ACC112 (cell line): ENCODE data around the gene DNAH10.

ENCODE experiments used
- H2AFZ ChIP-seq: fragments of 200-600 bp; sonication (generic); one replicate; pipeline ENCODE4 v1.6.0; 2017; ENCODE audit warnings: antibody characterized with exemption, low read length; ENCODE audit not compliant: unreplicated experiment
- H3K27ac ChIP-seq: fragments of 200-600 bp; sonication (generic); 2 replicates; pipeline ENCODE4 v1.5.1; 2014; ENCODE audit warnings: low read depth, mild to moderate bottlenecking, antibody characterized with exemption, low read length, moderate library complexity
- H3K27me3 ChIP-seq: fragments of 200-600 bp; sonication (generic); 2 replicates; pipeline ENCODE4 v1.6.1; 2014; ENCODE audit warnings: mild to moderate bottlenecking, antibody characterized with exemption, low read length, moderate library complexity, mixed read lengths; ENCODE audit not compliant: insufficient read depth
- H3K36me3 ChIP-seq: fragments of 200-600 bp; sonication (generic); 2 replicates; pipeline ENCODE4 v1.6.1; 2016; ENCODE audit warnings: mild to moderate bottlenecking, antibody characterized with exemption, low read length, moderate library complexity, mixed read lengths; ENCODE audit not compliant: insufficient read depth
- H3K4me1 ChIP-seq: fragments of 200-600 bp; sonication (generic); one replicate; pipeline ENCODE4 v1.6.1; 2016; ENCODE audit warnings: low read length, mixed read lengths; ENCODE audit not compliant: insufficient read depth, unreplicated experiment, control insufficient read depth
- H3K4me3 ChIP-seq: fragments of 200-600 bp; sonication (generic); 2 replicates; pipeline ENCODE4 v1.5.1; 2014; ENCODE audit warnings: mild to moderate bottlenecking, low read depth, low read length
- H3K79me2 ChIP-seq: fragments of 200-600 bp; sonication (generic); one replicate; pipeline ENCODE4 v1.6.0; 2016; ENCODE audit warnings: low read length; ENCODE audit not compliant: control insufficient read depth, unreplicated experiment, insufficient read depth

DNAH10 gene

DNA sequence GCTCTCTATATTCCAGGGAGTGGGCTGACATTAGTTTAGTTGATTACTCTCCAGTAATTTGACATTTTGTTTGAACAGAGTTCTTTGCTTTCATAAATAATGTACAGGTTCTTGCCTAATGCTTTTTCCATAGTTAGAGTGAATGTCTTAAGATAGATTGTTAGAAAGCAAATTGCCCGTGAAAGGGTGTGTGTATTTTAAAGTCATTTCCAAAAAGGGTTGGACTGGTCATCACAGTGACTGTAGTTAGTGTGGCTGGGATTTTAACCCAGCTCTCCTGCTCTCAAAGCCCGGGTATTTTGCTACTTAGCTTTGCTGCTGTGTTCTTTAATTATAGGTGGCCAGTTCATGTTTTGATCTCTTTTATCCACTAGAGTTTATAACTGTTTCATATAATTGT, 74.2 kb downstream of the DNAH10 start:
- no peaks in the 10 kb centered on the region for H3K36me3 ChIP-seq
- no peak overlapping the region for H3K4me3 ChIP-seq
- H3K4me1 ChIP-seq, result no peaks in the 10 kb centered on the region
- no peaks in the 10 kb centered on the region for H3K79me2 ChIP-seq
- H3K27ac ChIP-seq, result no peak overlapping the region
- no peak overlapping the region for H2AFZ ChIP-seq
- peaks cover 17% of the 10 kb centered on the region for H3K27me3 ChIP-seq

DNA sequence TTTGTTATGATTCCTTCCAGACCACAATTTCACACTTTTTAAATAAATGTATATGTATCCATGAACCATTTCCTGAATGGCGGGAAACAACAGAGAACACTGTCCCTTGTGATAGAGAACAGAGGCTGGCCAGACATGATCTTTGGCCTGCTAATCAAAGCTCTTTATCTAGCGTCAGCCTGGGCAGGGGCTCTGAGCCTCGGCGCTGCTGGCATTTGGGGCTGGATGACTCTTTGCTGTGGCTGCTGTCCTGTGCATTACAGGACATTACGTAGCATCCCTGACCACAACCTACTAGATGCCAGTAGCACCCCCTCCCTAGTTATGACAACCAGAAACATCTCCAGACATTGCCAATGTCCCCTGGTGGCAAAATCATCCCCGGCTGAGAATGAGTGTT, 77.7 kb downstream of the DNAH10 start:
- peaks cover 17% of the 10 kb centered on the region for H3K27me3 ChIP-seq
- H3K4me1 ChIP-seq, result no peaks in the 10 kb centered on the region
- no peak overlapping the region for H3K27ac ChIP-seq
- H3K79me2 ChIP-seq, result no peaks in the 10 kb centered on the region
- H3K36me3 ChIP-seq, result no peaks in the 10 kb centered on the region
- H3K4me3 ChIP-seq, result no peak overlapping the region
- no peak overlapping the region for H2AFZ ChIP-seq

DNA sequence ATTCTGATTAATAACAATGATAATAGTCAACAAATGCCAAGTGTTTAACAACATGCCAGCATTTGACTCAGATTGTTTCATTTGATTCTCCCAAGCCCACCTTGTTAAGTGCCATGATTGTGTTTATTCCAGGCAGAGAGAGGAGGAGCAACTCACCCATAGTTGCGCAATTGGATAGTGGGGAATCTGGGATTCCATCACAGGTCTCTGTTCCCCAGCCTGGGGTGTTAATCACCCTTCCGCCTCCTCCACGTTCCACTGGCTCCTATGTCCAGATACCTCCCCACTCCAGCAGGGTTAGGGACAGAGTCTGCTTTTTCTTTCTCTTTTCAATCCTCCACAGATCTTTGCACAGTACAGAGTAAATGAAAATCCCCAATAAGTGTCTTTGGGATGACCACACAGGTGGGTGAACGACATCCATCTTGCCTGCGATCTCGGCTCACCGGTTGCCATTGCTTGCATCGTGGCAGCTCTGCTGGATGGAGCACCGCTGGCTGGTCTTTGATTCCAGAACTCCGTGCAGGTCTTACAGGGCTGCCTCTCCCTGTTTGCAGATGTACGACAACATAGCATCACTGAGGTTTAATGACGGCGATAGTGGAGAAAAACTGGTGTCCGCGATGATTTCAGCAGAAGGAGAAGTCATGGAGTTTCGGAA, 78.8 kb downstream of the DNAH10 start:
- Histone ChIP-seq H3K79me2 (no peaks in the 10 kb centered on the region), H3K27ac (no peak overlapping the region), H2AFZ (no peak overlapping the region), H3K4me1 (no peaks in the 10 kb centered on the region), H3K36me3 (no peaks in the 10 kb centered on the region), H3K27me3 (peaks cover 13% of the 10 kb centered on the region), H3K4me3 (no peak overlapping the region)

DNA sequence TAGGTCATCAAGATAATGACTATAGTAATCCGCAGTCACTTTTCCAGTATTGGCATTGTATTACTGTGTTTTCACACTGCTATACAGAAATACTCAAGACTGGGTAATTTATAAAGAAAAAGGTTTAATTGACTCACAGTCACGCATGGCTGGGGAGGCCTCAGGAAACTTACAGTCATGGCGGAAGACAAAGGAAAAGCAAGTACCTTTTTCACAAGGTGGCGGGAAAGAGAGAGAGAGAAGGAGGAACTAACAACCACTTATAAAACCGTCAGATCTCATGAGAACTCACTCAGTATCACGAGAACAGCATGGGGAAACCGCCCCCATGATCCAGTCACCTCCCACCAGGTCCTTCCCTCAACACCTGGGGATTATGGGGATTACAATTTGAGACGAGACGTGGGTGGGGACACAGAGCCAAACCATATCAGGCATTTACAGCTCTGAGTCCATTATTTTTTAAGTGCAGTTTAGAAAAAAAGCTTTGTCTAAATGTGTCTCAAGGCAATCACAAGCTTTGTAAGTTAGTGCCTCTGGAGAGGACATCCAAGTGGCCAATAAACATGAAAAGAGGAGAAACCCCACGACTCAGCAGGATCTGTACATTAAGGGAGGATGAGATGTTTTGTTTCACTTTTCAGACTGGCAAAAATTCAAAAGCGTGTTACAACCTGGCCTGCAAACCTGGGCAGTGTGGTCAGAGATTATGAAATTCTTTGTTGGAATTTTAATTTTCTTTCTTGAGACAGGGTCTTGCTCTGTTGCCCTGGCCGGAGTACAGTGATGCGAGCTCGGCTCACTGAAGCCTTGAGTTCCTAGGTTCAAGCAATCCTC, 82.0 kb downstream of the DNAH10 start:
- Histone ChIP-seq H2AFZ (no peak overlapping the region), H3K27ac (no peak overlapping the region)

DNA sequence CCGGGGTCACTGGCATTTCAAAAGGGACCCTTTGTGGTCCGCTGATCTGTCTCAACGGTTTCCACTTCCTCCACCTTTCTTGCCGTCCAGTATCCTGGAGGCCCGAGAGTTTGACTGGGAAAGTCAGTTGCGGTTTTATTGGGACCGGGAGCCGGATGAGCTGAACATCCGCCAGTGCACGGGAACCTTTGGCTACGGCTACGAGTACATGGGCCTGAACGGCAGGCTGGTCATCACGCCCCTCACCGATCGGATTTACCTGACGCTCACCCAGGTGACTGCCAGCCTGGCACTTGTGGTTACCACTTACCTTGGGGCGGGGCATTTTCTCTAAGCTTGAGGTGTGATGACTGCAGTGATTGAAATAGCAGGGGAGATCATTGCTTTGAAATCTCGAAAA, 83.8 kb downstream of the DNAH10 start:
- peaks cover 14% of the 10 kb centered on the region; the same call in 1 of the 2 replicates for H3K27me3 ChIP-seq
- no peak overlapping the region for H3K27ac ChIP-seq
- no peaks in the 10 kb centered on the region for H3K36me3 ChIP-seq
- no peaks in the 10 kb centered on the region for H3K4me1 ChIP-seq
- no peaks in the 10 kb centered on the region for H3K79me2 ChIP-seq
- no peak overlapping the region for H3K4me3 ChIP-seq
- H2AFZ ChIP-seq, result no peak overlapping the region

More for the DNA sequence above, 82.0 kb downstream of the DNAH10 start:
- Histone ChIP-seq H3K27me3 (peaks cover 4% of the 10 kb centered on the region; the same call in 1 of the 2 replicates), H3K4me1 (no peaks in the 10 kb centered on the region), H3K4me3 (no peak overlapping the region), H3K36me3 (no peaks in the 10 kb centered on the region), H3K79me2 (no peaks in the 10 kb centered on the region)

DNA sequence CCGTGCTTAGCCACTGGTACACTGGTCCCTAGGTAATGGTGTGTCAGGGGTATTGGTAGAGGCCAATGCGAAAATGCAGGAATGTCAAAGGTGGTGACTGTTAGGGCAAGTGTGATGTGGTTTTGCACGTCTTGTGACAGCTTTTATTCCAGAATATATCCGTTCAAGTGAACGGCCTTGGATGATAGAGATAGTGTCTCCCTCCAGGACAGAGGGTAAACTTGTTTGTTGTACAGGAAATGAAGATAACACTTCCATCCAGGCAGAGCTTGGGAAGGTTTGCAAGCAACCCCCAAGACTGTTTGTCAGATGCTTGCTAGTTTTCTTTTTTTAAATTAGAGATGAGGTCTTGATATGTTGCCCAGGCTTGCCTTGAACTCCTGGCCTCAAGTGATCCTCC, 84.2 kb downstream of the DNAH10 start:
- H3K79me2 ChIP-seq, result no peaks in the 10 kb centered on the region
- no peaks in the 10 kb centered on the region for H3K4me1 ChIP-seq
- H3K27ac ChIP-seq, result no peak overlapping the region
- no peaks in the 10 kb centered on the region for H3K36me3 ChIP-seq
- H2AFZ ChIP-seq, result no peak overlapping the region
- H3K4me3 ChIP-seq, result no peak overlapping the region
- peaks cover 14% of the 10 kb centered on the region; the same call in 1 of the 2 replicates for H3K27me3 ChIP-seq

DNA sequence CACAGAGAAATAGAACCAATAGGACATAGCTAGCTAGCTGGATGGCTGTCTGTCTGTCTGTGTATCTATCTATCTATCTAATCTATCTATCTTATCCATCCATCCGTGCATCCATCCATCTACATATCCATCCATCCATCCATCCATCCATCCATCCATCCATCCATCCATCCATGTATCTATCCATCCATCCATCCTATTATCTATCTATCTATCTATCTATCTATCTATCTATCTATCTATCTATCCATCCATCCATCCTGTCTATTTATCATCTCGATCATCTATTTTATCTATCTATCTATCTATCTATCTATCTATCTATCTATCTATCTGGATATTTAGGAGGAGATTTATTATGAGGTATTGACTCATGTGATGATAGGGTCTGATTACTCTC, 84.9 kb downstream of the DNAH10 start:
- H3K27ac ChIP-seq, result no peak overlapping the region
- H3K4me3 ChIP-seq, result no peak overlapping the region
- H3K27me3 ChIP-seq, result peaks cover 18% of the 10 kb centered on the region; the same call in 1 of the 2 replicates
- no peaks in the 10 kb centered on the region for H3K79me2 ChIP-seq
- H2AFZ ChIP-seq, result no peak overlapping the region
- H3K4me1 ChIP-seq, result no peaks in the 10 kb centered on the region
- H3K36me3 ChIP-seq, result no peaks in the 10 kb centered on the region

DNA sequence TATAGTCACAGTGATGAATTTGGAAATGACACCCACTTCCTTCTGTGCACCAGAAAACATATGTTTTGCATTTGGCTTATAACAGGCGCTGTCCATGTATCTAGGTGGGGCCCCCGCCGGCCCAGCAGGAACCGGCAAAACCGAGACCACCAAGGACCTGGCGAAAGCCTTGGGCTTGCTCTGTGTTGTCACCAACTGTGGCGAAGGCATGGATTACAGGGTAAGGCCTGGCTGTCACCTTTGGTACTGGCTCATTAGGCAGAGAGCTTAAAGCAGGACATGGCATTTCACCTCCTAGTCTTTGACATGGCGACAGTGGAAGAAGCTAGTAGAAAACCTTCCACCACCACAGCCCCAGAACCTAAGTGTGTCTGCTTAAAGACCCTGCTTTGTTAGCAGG, 85.8 kb downstream of the DNAH10 start:
- Histone ChIP-seq H3K79me2 (no peaks in the 10 kb centered on the region), H3K27me3 (peaks cover 22% of the 10 kb centered on the region; the same call in 1 of the 2 replicates), H3K36me3 (no peaks in the 10 kb centered on the region), H3K4me1 (no peaks in the 10 kb centered on the region), H2AFZ (no peak overlapping the region), H3K27ac (no peak overlapping the region), H3K4me3 (no peak overlapping the region)

DNA sequence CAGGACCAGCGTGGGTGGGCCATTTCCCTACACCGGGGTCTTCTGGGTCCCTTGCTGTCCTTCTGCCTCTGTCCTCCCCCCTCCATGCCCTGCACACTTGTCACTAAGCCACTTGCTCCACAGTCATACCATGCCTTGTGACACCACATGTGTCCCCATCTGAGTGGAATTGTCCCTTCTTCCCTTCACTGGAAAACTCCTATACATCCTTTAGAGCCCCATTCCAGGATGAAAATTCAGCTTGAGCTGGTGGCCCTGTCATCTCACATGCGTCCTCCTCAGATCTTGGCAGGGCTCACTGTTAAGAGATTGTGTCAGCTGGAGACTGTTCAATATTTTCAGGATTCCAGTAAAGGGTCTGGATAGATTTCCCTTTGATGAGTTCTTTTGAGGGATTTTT, 87.4 kb downstream of the DNAH10 start:
- no peak overlapping the region for H2AFZ ChIP-seq
- peaks cover 3% of the 10 kb centered on the region for H3K4me1 ChIP-seq
- H3K36me3 ChIP-seq, result no peaks in the 10 kb centered on the region
- H3K4me3 ChIP-seq, result no peak overlapping the region
- H3K27me3 ChIP-seq, result peaks cover 29% of the 10 kb centered on the region; the same call in 1 of the 2 replicates
- H3K79me2 ChIP-seq, result no peaks in the 10 kb centered on the region
- H3K27ac ChIP-seq, result no peak overlapping the region

DNA sequence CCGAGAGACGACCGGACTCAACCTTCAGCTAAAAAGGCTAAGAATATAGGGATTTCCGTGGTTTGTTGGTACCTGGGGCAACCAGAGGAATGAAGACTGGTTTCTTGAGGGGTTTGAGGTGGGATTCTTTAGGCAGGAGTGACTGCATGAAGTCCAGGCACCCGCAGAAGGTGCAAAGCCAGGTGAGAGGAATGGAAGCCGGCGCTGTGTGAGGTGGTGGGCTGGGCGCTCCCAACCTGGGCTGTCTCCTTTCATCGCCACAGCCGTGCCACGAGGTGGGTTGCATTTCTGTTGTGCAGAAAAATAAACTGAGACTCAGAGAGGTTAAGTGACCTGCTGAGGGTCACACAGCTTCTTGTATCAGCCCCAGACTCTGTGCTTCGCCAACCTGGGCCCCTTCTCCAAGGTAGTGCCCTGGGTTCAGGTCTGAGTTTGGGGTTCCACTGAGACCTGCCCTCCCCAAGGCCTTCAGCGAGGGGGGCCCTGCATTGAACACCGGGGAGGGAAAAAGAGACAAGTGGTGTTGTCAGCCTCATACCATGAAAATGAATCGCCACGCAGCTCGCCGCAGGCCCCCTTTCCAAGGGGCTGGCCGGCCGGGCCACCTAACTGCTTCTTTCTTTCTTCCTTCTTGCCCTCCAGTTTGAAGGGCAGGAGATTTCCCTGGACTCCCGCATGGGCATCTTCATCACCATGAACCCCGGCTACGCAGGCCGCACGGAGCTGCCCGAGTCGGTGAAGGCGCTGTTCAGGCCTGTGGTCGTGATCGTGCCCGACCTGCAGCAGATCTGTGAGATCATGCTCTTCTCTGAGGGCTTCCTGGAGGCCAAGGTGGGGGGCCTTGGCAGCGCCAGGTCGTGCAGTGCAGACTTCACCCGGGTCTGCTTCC, 88.4 kb downstream of the DNAH10 start:
- Histone ChIP-seq H3K36me3 (no peaks in the 10 kb centered on the region), H2AFZ (no peak overlapping the region), H3K27me3 (peaks cover 33% of the 10 kb centered on the region; the same call in 1 of the 2 replicates), H3K79me2 (no peaks in the 10 kb centered on the region), H3K27ac (no peak overlapping the region), H3K4me1 (peaks cover 3% of the 10 kb centered on the region), H3K4me3 (no peak overlapping the region)
